GM21423 (cell line): ENCODE results near the gene ESRRG.
A peak's percentile ranks its signal among the peaks of the same experiment; 100 is the strongest.

Source experiments
- ATAC-seq: cut with Tn5 transposase; IDR thresholded peaks from one replicate; pipeline ENCODE4 v1.9.1; 2021; ENCODE audit warnings: mild to moderate bottlenecking, moderate library complexity; ENCODE audit not compliant: unreplicated experiment

ESRRG gene

DNA sequence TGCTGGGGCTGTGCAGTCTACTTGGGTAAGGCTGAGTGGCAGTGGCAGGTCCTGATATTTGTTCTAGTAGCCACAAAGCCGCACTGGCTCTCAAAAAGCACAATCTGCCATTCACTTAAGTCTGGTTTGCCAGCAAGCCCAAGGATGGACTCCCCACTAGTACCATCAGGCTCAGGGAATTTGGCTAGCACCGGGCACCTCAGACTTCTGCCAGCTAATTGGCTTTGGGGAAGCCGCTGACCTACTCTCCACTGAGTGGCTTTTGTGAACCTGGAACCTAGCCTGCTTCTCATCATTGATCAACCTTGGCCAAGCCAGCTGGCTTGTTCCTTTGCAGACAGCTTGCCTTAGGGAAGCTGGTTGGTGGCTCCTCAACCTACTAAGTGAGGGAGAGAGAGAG is 83.1 kb downstream of the ESRRG start:
- no peak for ATAC-seq

DNA sequence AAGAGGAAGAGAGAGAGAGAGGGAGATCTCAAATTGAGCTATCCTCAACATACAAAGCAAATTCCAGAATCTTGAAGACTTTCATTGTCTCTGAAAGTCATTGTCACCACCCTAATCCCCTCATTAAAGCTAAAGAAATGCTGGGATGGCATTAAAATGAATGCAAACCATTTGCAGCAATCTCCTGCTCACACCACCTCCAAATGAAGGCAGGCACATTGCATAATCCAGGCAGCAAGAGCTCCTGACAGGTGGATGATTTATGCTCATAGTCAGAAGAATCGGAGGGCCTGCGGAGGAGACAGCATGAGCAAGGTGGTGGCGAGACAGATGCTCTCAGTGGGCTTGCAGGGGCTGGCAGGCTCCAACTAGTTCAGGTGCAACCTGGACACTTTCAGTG is 90.2 kb downstream of the ESRRG start:
- ATAC-seq, result no peak

GRCh38 chr1:216630532-216630931 is 92.7 kb downstream of the ESRRG start:
- ATAC-seq, result no peak

GRCh38 chr1:216627252-216627651 is 96.0 kb downstream of the ESRRG start:
- ATAC-seq, result no peak

GRCh38 chr1:216626394-216627067 is 96.7 kb downstream of the ESRRG start:
- ATAC-seq, result no peak

DNA sequence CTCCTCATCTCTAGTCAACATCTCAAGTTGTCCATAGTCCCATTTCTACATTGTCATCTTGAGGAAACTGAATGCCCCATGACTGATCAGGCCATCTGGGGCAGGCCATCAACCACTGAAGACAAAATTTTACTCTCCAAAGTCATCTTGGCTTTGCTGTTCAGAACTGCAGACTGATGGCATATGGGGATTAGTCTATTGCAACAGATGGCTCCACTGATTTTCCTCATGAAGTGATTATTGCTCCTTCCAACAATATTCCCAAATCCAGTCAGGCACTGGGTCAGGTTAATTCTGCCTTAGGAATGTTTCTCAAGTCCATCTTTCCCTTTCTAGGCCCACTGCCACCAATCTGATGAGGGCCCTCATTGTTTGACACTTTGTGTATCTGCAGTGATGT is 101.7 kb downstream of the ESRRG start:
- ATAC-seq, result no peak

DNA sequence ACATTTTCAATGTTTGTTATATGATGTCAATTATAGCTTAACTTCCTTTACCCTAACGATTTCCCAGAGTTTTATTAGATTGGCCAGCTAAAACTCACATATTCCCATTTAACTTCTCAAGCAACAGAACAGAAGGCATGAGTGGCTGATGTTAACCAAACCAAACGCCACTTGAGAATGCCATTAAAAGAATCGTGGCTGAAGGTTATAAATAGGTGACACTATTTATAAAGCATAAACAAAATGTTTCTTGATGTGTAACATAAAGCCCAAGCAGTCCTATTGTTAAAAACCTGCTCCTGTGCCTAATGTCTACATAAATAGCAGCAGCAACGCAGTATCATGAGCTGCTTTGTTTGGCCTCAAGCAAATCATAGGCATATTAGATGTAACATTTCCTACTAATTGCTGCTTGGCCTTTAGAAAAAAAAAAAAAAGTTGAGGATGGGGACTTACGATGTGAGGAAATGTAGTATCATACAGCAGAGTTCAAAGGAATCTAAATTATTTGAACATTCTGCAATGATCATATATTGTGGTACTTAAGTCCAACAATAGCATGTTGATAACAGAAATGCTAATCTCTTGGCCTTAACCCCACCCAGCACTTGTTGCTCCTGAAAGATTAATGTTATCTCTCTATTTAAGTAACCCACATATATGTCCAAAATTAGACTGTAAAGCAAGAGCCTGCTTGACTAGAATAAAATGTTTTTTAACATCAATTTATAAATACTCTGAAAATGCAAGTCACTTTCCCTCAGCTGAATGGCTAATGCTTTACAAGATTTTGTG is 106.0 kb downstream of the ESRRG start:
- ATAC-seq, result no peak

DNA sequence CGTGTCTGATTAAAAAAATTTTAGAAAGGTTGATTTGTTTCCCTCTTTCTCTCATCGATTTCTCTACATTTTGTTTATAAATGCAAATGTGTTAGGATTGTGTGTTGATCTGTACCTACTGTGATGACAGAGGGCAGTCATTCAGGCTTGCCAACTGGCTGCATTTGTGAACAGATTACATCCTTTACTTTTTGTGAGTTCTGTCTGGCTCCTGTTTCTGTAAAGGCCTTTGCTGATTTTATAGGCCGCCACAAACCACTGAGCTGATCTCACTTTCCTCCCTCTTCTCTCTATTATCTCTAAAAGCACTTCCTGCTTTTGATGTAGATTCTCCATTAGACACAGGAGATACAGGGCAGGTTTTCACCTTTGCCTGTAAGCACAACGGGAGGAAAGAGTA is 106.8 kb downstream of the ESRRG start:
- no peak for ATAC-seq

GRCh38 chr1:216614011-216614934 is 109.0 kb downstream of the ESRRG start:
- no peak for ATAC-seq

- no peak for ATAC-seq
These were observed 110.9 kb downstream of the ESRRG start for GRCh38 chr1:216612291-216612690.

- ATAC-seq, result no peak
These were observed 116.0 kb downstream of the ESRRG start for GRCh38 chr1:216607067-216607697.

- ATAC-seq, result no peak
These were observed 117.1 kb downstream of the ESRRG start for GRCh38 chr1:216606047-216606637.

DNA sequence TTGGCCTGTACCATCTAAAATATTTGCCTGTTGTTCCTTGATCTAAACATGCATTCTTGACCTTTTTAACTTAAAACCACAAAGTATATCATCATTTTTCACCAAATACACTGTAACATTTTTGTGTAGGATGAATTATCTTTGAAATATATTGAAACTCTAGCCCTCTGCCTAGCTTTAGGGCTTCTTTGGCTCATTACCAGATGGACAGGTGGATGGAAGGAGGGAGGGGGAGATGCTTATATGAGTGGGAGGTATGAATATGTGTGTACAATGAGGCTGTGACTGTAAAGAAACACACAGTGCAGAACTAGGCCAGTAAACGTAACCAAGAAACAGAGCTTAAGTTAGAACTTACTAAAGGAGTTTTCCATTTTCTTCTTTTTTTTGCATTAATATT is 118.5 kb downstream of the ESRRG start:
- ATAC-seq, result no peak

DNA sequence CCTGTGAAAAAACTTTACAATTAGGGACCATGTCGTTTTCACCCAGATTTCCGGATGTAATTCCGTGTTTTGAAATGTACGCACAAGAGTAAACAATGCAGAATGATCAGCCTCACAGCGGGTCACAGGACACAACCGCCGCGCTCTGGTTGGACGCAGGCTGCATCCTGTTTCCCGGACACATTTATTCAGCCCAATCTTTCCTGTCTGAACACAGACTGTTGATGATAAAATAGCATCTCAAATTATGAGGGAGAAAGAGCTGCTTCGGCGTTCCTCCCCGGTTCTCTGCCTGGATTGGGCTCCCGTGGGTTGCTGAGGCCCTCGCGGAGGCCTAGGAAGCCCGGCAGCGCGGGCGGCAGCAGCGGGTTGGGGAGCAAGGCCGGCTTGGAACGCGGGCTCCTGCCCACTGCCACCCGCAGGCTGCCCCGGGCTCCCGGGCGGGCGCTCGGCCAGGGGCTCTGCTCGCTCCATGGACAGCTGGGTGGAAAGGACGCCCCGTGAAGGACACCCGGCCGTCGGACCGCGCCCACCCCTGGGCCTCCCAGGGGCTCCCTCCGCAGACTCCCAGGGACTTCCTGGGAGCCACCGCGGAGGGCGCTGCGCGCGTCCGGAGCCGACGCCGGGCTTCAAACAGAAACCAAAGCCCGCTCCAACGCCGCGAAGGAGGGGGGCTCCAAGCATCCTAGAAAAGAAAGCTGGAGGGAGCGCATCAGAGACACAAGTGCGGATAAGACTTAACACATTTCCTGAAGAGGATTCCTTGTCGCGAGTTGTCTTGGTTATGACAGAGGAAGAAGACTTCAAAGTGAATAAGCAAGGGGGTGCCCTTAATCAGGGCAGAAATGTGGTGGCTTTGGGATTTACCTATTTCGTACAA is 122.3 kb downstream of the ESRRG start:
- ATAC-seq, result peak; percentile 89

GRCh38 chr1:216599851-216600250 is 123.4 kb downstream of the ESRRG start:
- no peak for ATAC-seq

- ATAC-seq, result no peak
These were observed 124.8 kb downstream of the ESRRG start for GRCh38 chr1:216598448-216598847.

- no peak for ATAC-seq
These were observed 126.9 kb downstream of the ESRRG start for GRCh38 chr1:216596281-216596862.

GRCh38 chr1:216587715-216588114 is 135.5 kb downstream of the ESRRG start:
- no peak for ATAC-seq

GRCh38 chr1:216582151-216582550 is 141.1 kb downstream of the ESRRG start:
- no peak for ATAC-seq
